HG03139 (cell line): ENCODE results near the gene ADARB2.

Source experiments
- ATAC-seq: cut with Tn5 transposase; IDR thresholded peaks from one replicate; pipeline ENCODE4 v1.9.1; 2021; ENCODE audit not compliant: unreplicated experiment

The ADARB2 gene

DNA sequence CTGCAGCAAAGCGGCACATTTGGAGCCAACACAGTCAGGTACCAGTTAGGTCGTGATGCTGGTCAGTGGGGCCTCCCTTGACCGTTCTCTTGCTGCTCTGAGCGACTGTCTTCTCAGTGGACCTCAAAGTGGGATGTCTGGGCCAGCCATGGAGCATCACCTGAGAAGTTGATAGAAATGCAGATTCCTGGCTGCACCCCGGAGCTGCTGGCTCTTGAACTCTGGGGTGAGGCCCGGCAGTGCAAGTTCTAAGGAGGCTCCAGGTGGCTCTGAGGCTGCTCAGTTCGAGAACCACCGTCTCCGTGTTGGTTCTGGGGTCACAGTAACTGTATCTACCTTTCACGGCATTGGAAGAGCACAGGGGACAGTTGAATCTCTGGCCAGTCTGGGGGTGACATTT is 533.6 kb downstream of the ADARB2 start:
- no peak for ATAC-seq

GRCh38 chr10:1203216-1203615 is 534.1 kb downstream of the ADARB2 start:
- ATAC-seq = no peak

DNA sequence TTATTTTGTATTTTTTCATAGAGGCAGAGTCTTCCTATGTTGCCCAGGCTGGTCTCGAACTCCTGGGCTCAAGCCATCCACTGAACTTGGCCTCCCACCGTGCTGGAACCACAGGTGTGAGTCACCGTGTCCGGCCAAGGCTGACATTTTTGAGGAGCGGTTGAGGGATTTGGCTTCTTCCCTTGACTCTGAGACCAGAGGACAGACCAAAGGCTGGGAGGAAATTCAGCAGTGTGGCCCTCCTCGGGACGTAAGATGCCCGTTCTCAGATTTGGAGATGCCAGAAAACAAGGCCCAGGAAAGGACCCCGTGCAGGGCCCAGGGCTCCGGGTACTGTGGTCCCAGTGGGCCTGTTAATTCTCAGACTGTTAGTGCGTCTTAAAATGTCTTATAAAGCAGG is 535.0 kb downstream of the ADARB2 start:
- ATAC-seq = no peak

GRCh38 chr10:1200866-1201807 is 536.2 kb downstream of the ADARB2 start:
- no peak for ATAC-seq

DNA sequence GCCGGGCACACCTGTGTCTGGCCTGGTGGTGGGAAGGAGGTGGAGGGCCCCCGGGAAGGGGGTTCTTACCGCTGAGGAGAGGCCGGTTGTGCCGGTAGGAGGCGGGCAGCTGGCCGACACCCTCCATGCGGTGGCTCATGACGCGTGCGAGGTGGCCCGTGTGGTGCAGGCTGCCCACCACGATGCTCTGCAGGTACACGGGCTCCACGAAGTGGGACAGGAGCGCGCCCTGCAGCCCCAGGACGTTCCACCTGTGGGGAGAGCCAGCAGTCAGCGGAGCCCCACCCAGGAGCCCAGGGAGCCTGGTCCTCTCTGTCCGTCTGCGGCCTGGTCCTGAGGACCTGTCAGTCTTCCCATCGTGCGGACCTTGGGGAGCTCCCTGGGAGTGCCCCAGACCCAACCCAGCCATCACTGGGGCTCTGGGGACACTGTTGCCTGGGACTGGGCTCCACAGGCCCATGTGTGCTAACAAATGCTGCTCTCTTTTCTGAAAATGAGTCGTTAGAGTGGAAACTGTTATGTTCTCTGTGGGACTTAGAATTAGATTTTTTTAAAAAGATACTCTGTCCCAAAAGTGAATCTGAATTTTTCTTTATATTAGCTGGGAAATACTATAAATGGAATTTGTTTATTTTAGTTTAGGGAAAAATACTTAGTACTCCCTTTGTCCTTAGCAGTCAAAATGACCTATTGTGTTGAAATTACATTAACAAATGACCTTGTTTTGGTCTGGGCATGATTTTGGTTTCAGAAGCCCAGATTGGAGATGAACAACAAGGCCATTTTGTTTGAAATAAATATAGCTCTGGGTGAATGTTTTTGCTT is 537.2 kb downstream of the ADARB2 start:
- ATAC-seq = no peak

- no peak for ATAC-seq
These were observed 538.0 kb downstream of the ADARB2 start for GRCh38 chr10:1199345-1199673.

- no peak for ATAC-seq
These were observed 538.6 kb downstream of the ADARB2 start for GRCh38 chr10:1198453-1199344.

- ATAC-seq = no peak
These were observed 539.9 kb downstream of the ADARB2 start for GRCh38 chr10:1197384-1197783.

DNA sequence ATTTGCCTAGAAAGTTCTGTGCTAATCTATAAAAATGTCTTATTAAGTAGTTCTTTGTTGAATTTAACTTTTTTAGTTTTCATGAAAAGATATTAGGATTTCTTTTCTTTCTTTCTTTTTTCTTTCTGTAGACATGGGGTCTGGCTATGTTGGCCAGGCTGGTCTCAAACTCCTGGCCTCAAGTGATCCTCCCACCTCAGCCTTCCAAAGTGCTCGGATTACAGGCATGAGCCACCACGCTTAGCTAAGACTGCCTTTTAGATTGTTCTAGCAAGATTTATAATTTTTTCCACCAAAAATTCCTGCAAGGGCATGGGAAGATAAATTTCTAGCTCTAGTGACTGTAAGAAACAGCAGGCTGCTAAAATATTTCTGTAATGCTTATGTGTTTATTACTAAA is 540.7 kb downstream of the ADARB2 start:
- no peak for ATAC-seq

DNA sequence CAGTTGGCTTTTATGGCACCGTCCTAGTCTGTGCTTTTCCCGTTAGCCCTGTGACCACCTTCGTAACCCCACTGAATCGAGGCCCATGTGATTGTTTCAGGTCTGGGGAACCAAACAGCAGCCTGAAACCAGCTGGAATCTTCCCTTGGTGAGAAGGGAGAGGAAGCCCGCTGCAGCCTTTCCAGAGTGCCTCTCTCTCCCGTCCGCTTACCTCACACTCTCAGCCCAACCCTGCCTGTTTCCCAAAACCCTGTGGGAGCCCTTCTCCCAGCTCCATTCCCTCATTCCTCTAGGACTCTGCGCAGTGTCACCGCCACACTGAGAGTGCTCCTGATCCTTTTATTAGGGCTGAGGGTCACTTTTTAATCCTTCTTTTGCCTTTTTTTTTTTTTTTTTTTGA is 541.5 kb downstream of the ADARB2 start:
- ATAC-seq = no peak

GRCh38 chr10:1194161-1194560 is 543.2 kb downstream of the ADARB2 start:
- ATAC-seq = no peak

DNA sequence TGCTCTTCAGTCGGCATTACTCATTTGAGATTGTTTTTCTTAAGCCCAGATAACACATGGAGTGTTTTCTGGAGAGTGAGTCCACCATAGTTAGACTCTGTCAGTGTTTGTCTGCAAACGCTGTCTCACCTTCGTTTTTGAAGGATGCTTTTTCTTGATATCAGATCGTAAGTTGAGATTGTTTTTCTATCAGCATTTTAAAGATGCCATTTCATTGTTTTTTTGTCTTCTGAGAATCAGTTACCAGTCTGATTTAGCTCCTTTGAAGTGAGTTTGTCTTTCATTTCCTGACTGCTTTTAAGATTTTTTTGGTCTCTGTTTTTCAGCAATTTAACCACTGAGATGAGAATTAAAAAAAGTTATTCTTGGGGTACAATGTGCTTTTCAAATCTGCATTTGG is 543.8 kb downstream of the ADARB2 start:
- no peak for ATAC-seq

GRCh38 chr10:1191752-1192151 is 545.6 kb downstream of the ADARB2 start:
- no peak for ATAC-seq

GRCh38 chr10:1190791-1191490 is 546.4 kb downstream of the ADARB2 start:
- ATAC-seq = no peak

GRCh38 chr10:1190052-1190395 is 547.3 kb downstream of the ADARB2 start:
- no peak for ATAC-seq

DNA sequence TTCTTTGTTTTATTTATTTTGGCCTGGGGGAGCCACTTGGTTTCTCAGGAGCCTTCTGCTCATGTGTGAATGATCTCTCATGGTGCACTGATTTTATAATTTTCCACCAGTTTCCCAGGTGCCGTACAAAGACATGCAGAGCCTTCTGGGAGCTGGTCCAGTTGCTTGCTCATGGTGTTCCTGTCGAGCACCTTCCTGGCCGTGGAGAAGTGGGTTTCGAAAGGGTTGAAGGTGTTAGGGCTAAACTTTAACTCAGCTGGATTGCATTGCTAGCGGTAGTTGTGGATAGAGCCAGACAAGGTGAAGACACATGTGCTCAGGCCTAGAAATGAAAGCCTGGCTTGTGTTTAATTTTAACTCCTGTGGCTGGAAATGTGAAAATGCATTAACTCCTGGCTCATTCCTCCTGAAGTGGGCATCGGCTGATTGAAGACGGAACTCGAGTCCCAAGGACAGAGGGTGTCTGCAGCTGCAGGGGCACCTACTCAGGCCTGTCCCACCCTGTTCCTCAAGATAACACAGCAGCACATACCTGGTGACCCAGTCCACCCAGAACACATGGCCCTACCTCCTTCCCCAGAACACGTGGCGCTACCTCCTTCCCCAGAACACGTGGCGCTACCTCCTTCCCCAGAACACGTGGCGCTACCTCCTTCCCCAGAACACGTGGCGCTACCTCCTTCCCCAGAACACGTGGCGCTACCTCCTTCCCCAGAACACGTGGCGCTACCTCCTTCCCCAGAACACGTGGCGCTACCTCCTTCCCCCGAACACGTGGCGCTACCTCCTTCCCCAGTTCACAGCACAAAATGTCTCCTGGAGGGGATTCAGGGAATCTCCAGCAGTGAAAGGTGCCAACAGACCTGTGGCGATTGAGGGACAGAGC is 547.9 kb downstream of the ADARB2 start:
- no peak for ATAC-seq

DNA sequence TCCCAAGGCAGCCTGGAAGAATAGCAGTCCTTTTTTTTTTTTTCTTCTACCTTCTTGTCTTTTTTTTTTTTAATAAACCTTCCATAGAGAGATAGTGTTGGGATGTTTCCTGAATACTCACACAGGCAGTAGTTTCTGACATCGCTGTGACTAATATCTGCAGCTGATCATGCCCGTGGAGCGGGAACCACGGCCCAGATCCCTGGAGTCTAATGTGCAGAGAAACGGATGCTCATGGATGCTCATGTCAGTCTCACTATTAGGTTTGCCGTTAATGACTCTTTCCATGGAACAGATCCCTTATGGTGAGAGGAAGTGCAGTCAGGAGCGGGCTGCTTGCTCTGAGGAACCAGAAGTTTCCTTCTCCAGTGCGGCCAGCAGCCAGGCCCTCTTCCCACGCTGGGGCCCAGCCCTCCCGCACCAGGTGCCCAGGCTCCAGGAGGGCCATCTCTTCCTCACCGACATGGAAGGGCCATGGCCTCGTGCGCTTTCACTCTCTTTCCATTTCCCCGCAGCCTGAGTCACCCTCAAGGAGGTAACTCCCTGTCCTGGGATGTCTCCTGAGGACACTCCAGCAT is 548.7 kb downstream of the ADARB2 start:
- no peak for ATAC-seq

GRCh38 chr10:1187855-1188557 is 549.3 kb downstream of the ADARB2 start:
- ATAC-seq = no peak
